Measurements from ENCODE around the gene MTHFD2.
"Not testable (repeated sequence)": the region's sequence is repeated elsewhere in the genome, so short reads cannot be mapped to it uniquely, and the experiment has no call there.

MTHFD2 gene

GRCh38 chr2:74198023-74198460 is 373 bp upstream of the MTHFD2 start:
- DNase-seq (ENCODE audit: low spot score) = no peak

- no peak for DNase-seq (ENCODE audit: low spot score)
Observed at GRCh38 chr2:74199275-74199701, 873 bp downstream of the MTHFD2 start.

- no peak for DNase-seq (ENCODE audit: low spot score)
Observed at GRCh38 chr2:74199871-74200305, 1.5 kb downstream of the MTHFD2 start.

- no peak for DNase-seq (ENCODE audit: low spot score)
Observed at GRCh38 chr2:74201196-74201595, 2.8 kb downstream of the MTHFD2 start.

- DNase-seq (ENCODE audit: low spot score) = peak; percentile 43
Observed at GRCh38 chr2:74201596-74201995, 3.2 kb downstream of the MTHFD2 start.

GRCh38 chr2:74204436-74204835 is 6.0 kb downstream of the MTHFD2 start:
- DNase-seq (ENCODE audit: low spot score) = no peak

- DNase-seq (ENCODE audit: low spot score) = no peak
Observed at GRCh38 chr2:74205113-74205512, 6.7 kb downstream of the MTHFD2 start.

GRCh38 chr2:74205596-74205995 is 7.2 kb downstream of the MTHFD2 start:
- no peak for DNase-seq (ENCODE audit: low spot score)

- no peak for DNase-seq (ENCODE audit: low spot score)
Observed at GRCh38 chr2:74206180-74206688, 7.8 kb downstream of the MTHFD2 start.

- DNase-seq (ENCODE audit: low spot score) = no peak
Observed at GRCh38 chr2:74212702-74213410, 14.4 kb downstream of the MTHFD2 start.

- DNase-seq (ENCODE audit: low spot score) = not testable (repeated sequence)
Observed at GRCh38 chr2:74215771-74216170, 17.4 kb downstream of the MTHFD2 start.

- no peak for DNase-seq (ENCODE audit: low spot score)
Observed at GRCh38 chr2:74216642-74217041, 18.2 kb downstream of the MTHFD2 start.

GRCh38 chr2:74219846-74220486 is 21.6 kb downstream of the MTHFD2 start:
- no peak for DNase-seq (ENCODE audit: low spot score)

GRCh38 chr2:74221091-74221490 is 22.7 kb downstream of the MTHFD2 start:
- no peak for DNase-seq (ENCODE audit: low spot score)

- no peak for DNase-seq (ENCODE audit: low spot score)
Observed at GRCh38 chr2:74221604-74222299, 23.3 kb downstream of the MTHFD2 start.

- DNase-seq (ENCODE audit: low spot score) = no peak
Observed at GRCh38 chr2:74222300-74222650, 23.9 kb downstream of the MTHFD2 start.

- DNase-seq (ENCODE audit: low spot score) = no peak
Observed at GRCh38 chr2:74223941-74224770, 25.7 kb downstream of the MTHFD2 start.

- no peak for DNase-seq (ENCODE audit: low spot score)
Observed at GRCh38 chr2:74225698-74226459, 27.5 kb downstream of the MTHFD2 start.

GRCh38 chr2:74226648-74227213 is 28.3 kb downstream of the MTHFD2 start:
- DNase-seq (ENCODE audit: low spot score) = no peak

GRCh38 chr2:74227646-74228045 is 29.2 kb downstream of the MTHFD2 start:
- no peak for DNase-seq (ENCODE audit: low spot score)

GRCh38 chr2:74228772-74229171 is 30.4 kb downstream of the MTHFD2 start:
- no peak for DNase-seq (ENCODE audit: low spot score)

All from AG08396 (cell line).